Psoas muscle (tissue), 8 donors: ENCODE measurements around the gene CHRNA9. TPM values are rescaled to one million over a fixed set of nuclear protein-coding genes. Genes with fewer than 3 reads are reported as not detected.
"Not testable (repeated sequence)": the region's sequence is repeated elsewhere in the genome, so short reads cannot be mapped to it uniquely, and the experiment has no call there.

Experiments used
- ATAC-seq, 4 donors: fragments of 200-7000 bp; cut with Tn5 transposase; one replicate each; pipeline ENCODE4 v1.9.1; 2020; ENCODE audit warnings: moderate library complexity in 3 of 4, mild to moderate bottlenecking in 2 of 4
- DNase-seq, 2 donors: peaks; one replicate each; pipeline ENCODE4 v3.0.0-alpha.2; 2020
- H3K27ac ChIP-seq: fragments of 200-600 bp; one replicate; pipeline ENCODE4 v1.8.0; 2022
- H3K27me3 ChIP-seq, 3 donors: fragments of 200-600 bp in 1 of 3; one replicate each; pipeline versions ENCODE4 v1.6.1 to v1.8.0; 2013 to 2022; ENCODE audit warnings: low read length in 2 of 3, mild to moderate bottlenecking in 2 of 3, moderate library complexity in 1 of 3; ENCODE audit not compliant: insufficient read depth in 3 of 3
- H3K36me3 ChIP-seq, 2 donors: fragments of 200-600 bp in 1 of 2; one replicate each; pipeline versions ENCODE4 v1.6.1 to v1.8.0; 2013 to 2022; ENCODE audit warnings: low read depth in 1 of 2, mild to moderate bottlenecking in 1 of 2, moderate library complexity in 1 of 2; ENCODE audit not compliant: insufficient read depth in 1 of 2
- H3K4me1 ChIP-seq: fragments of 200-600 bp; one replicate; pipeline ENCODE4 v1.8.0; 2022
- H3K4me3 ChIP-seq: fragments of 200-600 bp; one replicate; pipeline ENCODE4 v1.8.0; 2022; ENCODE audit warnings: mild to moderate bottlenecking
- H3K9me3 ChIP-seq: fragments of 200-600 bp; one replicate; pipeline ENCODE4 v1.8.0; 2022
- WGBS, 3 donors: extraction: QIAGEN DNeasy Blood & Tissue Kit; methylation state at CpG; one replicate each; pipeline versions ENCODE4 v1.1.6 to v1.1.7; 2013; 5-methylcytosine and 5-hydroxymethylcytosine counted together
- intact Hi-C, 2 donors: fragments of 100-400 bp; cut with DNase I; formaldehyde crosslinking; loops; one replicate each; pipeline versions ENCODE4 v1.11.0 to v1.14.2; 2022
- long read RNA-seq, 2 donors: library from polyadenylated mRNA; unstranded; transcript quantifications; one replicate each; pipeline ENCODE4 v2.0.0, GENCODE V29; 2021
- polyA plus RNA-seq, 3 donors: library from polyadenylated mRNA; stranded (reverse); fragments of 200-250 nt; gene quantifications; one replicate each; pipeline ENCODE4 v1.2.3, GENCODE V29; 2013
- total RNA-seq, 4 donors: library from RNA; stranded (reverse); fragmentation: NEBNext Ultra II Directional in 2 of 4; extraction: Animal tissue kit (Norgen Biotek cat#: 25700) in 2 of 4; gene quantifications; one replicate each; pipeline versions ENCODE4 v1.2.1 to v1.2.4, GENCODE V29; 2021 to 2023
- TF ChIP-seq, protein P1 (sequence below): fragments of 200-600 bp; IDR thresholded peaks from one replicate; pipeline ENCODE4 v1.8.0; 2022; ENCODE audit warnings: antibody characterized with exemption
- donor health status: healthy with polysubstance abuse.
- donor health status: DM: no; HTN: no; CAD: no; lungs with moderate emphysema.
- donor health status: Bipolar disorder and iron deficiency.
- donor health status: healthy.
- donor health status: DM: yes; HTN: yes; CAD: no.
- donor health status: DM: no; HTN: no; CAD: no.
- donor health status: DM: no; HTN: no; CAD: no.
- donor health status: DM: yes; HTN: yes; CAD: no.

CHRNA9 gene
- total RNA-seq (not detected), polyA plus RNA-seq (under 1 TPM in 1 of 3 donors, not detected in 2; 0.01 TPM)
- long read RNA-seq, donor 1, result 0 reads
- long read RNA-seq, donor 2, result 0 reads

- intact Hi-C loops, result no loop called here
- DNase-seq, result no peak
These were observed at the start of gene CHRNA9 for GRCh38 chr4:40334591-40335524. TSS of gene CHRNA9 (plus strand) at chr4:40335333. CDS start at chr4:40335468, 135 bp downstream.

GRCh38 chr4:40285692-40286091, 49.4 kb upstream of the CHRNA9 start:
- H3K36me3 ChIP-seq, result no peaks in the 10 kb centered on the region
- WGBS, 3 donors, result 79 to 87% (median 84%) methylated on average over 5 of the region's 5 CpGs
- intact Hi-C loops, result no loop called here

More at GRCh38 chr4:40334591-40335524, at the start of gene CHRNA9:
- Histone ChIP-seq H3K27ac (no peak within 1 kb of the TSS), H3K9me3 (no peaks in the 10 kb centered on the region), H3K27me3 (peaks cover 0 to 5% (median 0%) of the 10 kb centered on the region in 3 donors), H3K4me1 (no peaks in the 10 kb centered on the region), H3K36me3 (no peaks in the 10 kb centered on the region), H3K4me3 (no peak within 1 kb of the TSS)
- WGBS, 3 donors, result 37 to 43% (median 41%) methylated on average over 12 of the region's 12 CpGs
- TF ChIP-seq, protein P1, sequence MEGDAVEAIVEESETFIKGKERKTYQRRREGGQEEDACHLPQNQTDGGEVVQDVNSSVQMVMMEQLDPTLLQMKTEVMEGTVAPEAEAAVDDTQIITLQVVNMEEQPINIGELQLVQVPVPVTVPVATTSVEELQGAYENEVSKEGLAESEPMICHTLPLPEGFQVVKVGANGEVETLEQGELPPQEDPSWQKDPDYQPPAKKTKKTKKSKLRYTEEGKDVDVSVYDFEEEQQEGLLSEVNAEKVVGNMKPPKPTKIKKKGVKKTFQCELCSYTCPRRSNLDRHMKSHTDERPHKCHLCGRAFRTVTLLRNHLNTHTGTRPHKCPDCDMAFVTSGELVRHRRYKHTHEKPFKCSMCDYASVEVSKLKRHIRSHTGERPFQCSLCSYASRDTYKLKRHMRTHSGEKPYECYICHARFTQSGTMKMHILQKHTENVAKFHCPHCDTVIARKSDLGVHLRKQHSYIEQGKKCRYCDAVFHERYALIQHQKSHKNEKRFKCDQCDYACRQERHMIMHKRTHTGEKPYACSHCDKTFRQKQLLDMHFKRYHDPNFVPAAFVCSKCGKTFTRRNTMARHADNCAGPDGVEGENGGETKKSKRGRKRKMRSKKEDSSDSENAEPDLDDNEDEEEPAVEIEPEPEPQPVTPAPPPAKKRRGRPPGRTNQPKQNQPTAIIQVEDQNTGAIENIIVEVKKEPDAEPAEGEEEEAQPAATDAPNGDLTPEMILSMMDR, result no peak
- no peak for ATAC-seq

GRCh38 chr4:40288566-40288965, 46.6 kb upstream of the CHRNA9 start:
- intact Hi-C loops, result no loop called here
- TF ChIP-seq, protein P1, result no peak
- no peak for DNase-seq

More at GRCh38 chr4:40285692-40286091, 49.4 kb upstream of the CHRNA9 start:
- TF ChIP-seq, protein P1, result no peak
- Histone ChIP-seq H3K4me3 (no peak overlapping the region), H3K9me3 (no peaks in the 10 kb centered on the region), H3K4me1 (no peaks in the 10 kb centered on the region), H3K27ac (no peak overlapping the region), H3K27me3 (no peaks in the 10 kb centered on the region)
- no peak for ATAC-seq
- DNase-seq, result no peak

DNA sequence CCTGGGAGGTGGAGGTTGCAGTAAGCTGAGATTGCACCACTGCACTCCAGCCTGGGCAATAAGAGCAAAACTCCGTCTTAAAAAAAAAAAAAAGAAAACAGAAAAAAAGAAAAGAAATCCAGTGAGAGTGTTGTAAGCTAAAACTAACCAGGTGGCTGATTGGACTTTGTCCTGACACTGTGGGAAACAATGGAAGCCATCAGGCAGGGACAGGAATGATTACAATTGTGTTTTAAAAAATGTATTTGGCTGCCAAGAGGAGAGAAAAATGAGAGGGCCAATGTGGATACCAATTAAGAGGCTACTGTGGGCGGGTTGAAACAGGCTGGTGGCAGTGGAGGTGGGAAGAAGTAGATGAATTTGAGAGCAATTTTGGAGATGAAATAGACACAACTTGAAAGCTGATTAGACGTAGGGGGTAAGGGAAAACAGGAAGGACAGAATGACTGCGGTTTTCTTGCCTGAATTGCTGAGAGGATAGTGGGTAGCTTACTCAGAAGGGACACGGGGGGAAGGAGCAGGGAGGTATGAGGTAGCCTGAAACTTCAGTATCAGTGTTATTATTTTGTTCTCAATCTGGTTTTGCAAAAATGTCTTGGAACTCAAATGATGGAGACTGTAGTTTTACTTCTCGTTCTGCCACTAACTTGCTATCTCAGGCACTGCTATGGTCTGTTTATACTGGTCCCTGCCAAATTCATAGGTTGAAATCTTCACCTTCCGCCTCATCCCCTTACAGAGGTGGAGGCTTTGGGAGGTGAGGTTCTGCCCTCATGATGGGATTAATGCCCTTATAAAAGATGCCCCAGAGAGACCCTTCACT, 45.6 kb upstream of the CHRNA9 start:
- Histone ChIP-seq H3K27ac (no peak overlapping the region), H3K36me3 (no peaks in the 10 kb centered on the region), H3K9me3 (no peaks in the 10 kb centered on the region), H3K4me1 (no peaks in the 10 kb centered on the region), H3K4me3 (no peak overlapping the region), H3K27me3 (no peaks in the 10 kb centered on the region)
- no peak for ATAC-seq
- intact Hi-C loops, result no loop called here
- no peak for DNase-seq
- WGBS, 3 donors, result 54 to 58% (median 57%) methylated on average over 7 of the region's 7 CpGs
- TF ChIP-seq, protein P1, result no peak

More at GRCh38 chr4:40288566-40288965, 46.6 kb upstream of the CHRNA9 start:
- H3K27me3 ChIP-seq, result no peaks in the 10 kb centered on the region
- no peak for ATAC-seq
- no peaks in the 10 kb centered on the region for H3K9me3 ChIP-seq
- no peaks in the 10 kb centered on the region for H3K4me1 ChIP-seq
- no peak overlapping the region for H3K27ac ChIP-seq
- no peaks in the 10 kb centered on the region for H3K36me3 ChIP-seq
- 86 to 91% (median 91%) methylated on average over 8 of the region's 8 CpGs for WGBS, 3 donors
- no peak overlapping the region for H3K4me3 ChIP-seq

DNA sequence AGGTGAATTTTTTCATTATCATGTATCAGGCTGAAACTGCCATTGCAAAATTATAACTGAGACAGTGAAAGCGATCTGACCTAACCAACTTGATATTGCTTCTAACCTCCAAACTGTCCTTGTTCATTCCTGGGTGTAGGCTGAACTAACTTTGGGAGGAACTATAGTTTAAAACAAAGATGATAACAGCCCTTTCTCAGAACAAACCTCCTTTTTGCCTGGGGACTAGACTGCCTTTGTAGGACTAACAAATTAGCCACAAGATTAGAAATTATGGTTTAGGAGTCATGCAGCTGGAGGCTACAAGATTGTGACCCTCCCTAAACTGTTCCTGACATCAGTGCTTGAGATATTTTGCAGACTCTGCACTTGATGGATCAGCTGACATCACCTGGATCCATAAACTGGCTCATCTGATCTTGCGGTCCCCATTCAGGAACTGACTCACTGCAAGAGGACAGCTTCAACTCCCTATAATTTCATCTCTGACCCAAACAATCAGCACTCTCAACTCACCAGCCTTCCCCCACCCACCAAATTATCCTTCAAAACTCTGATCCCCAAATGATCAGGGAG, 44.4 kb upstream of the CHRNA9 start:
- intact Hi-C loops, ATAC-seq, H3K9me3 ChIP-seq, DNase-seq, H3K27me3 ChIP-seq, H3K27ac ChIP-seq, H3K36me3 ChIP-seq, H3K4me3 ChIP-seq, H3K4me1 ChIP-seq: not testable (repeated sequence)
- 78 to 87% (median 86%) methylated on average over 2 of the region's 2 CpGs for WGBS, 3 donors
